H1 (cell line): ENCODE results near the gene SLU7. TPM values are rescaled to one million over a fixed set of nuclear protein-coding genes. Genes with fewer than 3 reads are reported as not detected.

Source experiments
- CTCF ChIA-PET: fragments of 300-600 bp; sonication (Branson Sonifier 250); formaldehyde crosslinking; loops from one replicate; lab custom pipeline; 2021; ENCODE audit not compliant: partially characterized antibody; lab: Charles Lee
- POLR2A ChIA-PET: fragments of 300-600 bp; sonication (Branson Sonifier 250); formaldehyde crosslinking; loops from one replicate; lab custom pipeline; 2021; ENCODE audit warnings: inconsistent platforms; ENCODE audit not compliant: partially characterized antibody; lab: Charles Lee
- DNase-seq, 2 experiments: peaks; one replicate each; pipeline versions ENCODE4 v3.0.0 to v3.0.0-alpha.2; 2010 to 2022; ENCODE audit warnings: low spot score in 2 of 2, low read depth in 1 of 2, mixed read lengths in 1 of 2
- FAIRE-seq: peaks from 2 replicates; lab custom pipeline; 2011; peaks lifted over from hg19 to GRCh38; lab: Jason Lieb, UNC
- H2AFZ ChIP-seq: 2 replicates; pipeline ENCODE4 v1.8.1; 2012; ENCODE audit warnings: low read length, inconsistent platforms
- H2AK5ac ChIP-seq: 2 replicates; pipeline ENCODE4 v1.6.1; 2013; ENCODE audit warnings: low read depth, low read length
- H2BK120ac ChIP-seq: replicated peaks from 2 replicates; pipeline ENCODE3; 2013; ENCODE audit warnings: low read depth, low read length, inconsistent platforms
- H2BK12ac ChIP-seq: 2 replicates; pipeline ENCODE4 v1.6.1; 2013; ENCODE audit warnings: low read depth, low read length
- H2BK15ac ChIP-seq: 2 replicates; pipeline ENCODE4 v1.6.1; 2013; ENCODE audit warnings: low read length
- H2BK20ac ChIP-seq: 2 replicates; pipeline ENCODE4 v1.6.1; 2013; ENCODE audit warnings: low read length
- H2BK5ac ChIP-seq: 2 replicates; pipeline ENCODE4 v1.6.1; 2013; ENCODE audit warnings: low read depth, low read length
- H3K14ac ChIP-seq: 2 replicates; pipeline ENCODE4 v1.6.1; 2013; ENCODE audit warnings: inconsistent platforms; ENCODE audit not compliant: insufficient read length
- H3K18ac ChIP-seq: 2 replicates; pipeline ENCODE4 v1.6.1; 2013; ENCODE audit warnings: low read length; ENCODE audit errors: extremely low read depth
- H3K23ac ChIP-seq: 2 replicates; pipeline ENCODE4 v1.6.1; 2013; ENCODE audit warnings: inconsistent platforms; ENCODE audit not compliant: insufficient read length
- H3K23me2 ChIP-seq: 2 replicates; pipeline ENCODE4 v1.6.1; 2013; ENCODE audit warnings: low read depth, low read length
- H3K27ac ChIP-seq: 2 replicates; pipeline ENCODE4 v1.6.1; 2011; ENCODE audit warnings: low read depth, low read length, inconsistent platforms
- H3K27me3 ChIP-seq, 4 experiments: replicated peaks in 1 of 4; 1 replicate in 1 of 4; 2 replicates in 3 of 4; pipeline versions ENCODE4 v1.6.1 to v1.8.1; 2011 to 2013; ENCODE audit warnings: low read length in 3 of 4, mild to moderate bottlenecking in 3 of 4, inconsistent platforms in 2 of 4, mixed read lengths in 2 of 4, moderate library complexity in 1 of 4; ENCODE audit not compliant: control insufficient read depth in 3 of 4, insufficient read depth in 3 of 4; ENCODE audit errors: extremely low read depth in 1 of 4
- H3K36me3 ChIP-seq, 4 experiments: 2 replicates each; pipeline versions ENCODE4 v1.6.1 to v1.8.1; 2011 to 2013; ENCODE audit warnings: mild to moderate bottlenecking in 4 of 4, low read length in 3 of 4, moderate library complexity in 2 of 4, control low read depth in 1 of 4, inconsistent platforms in 1 of 4; ENCODE audit not compliant: insufficient read depth in 4 of 4, control insufficient read depth in 2 of 4
- H3K4ac ChIP-seq: replicated peaks from 2 replicates; pipeline ENCODE3; 2013; ENCODE audit warnings: low read length, low read depth, mixed read lengths, inconsistent platforms; ENCODE audit not compliant: insufficient read length
- H3K4me1 ChIP-seq, 4 experiments: replicated peaks in 1 of 4; 1 replicate in 1 of 4; 2 replicates in 3 of 4; pipeline versions ENCODE4 v1.6.1 to v1.8.1; 2011 to 2013; ENCODE audit warnings: low read length in 3 of 4, inconsistent platforms in 2 of 4, mixed read lengths in 1 of 4; ENCODE audit not compliant: insufficient read depth in 4 of 4, control insufficient read depth in 3 of 4
- H3K4me2 ChIP-seq, 2 experiments: 2 replicates each; pipeline versions ENCODE4 v1.6.1 to v1.8.1; 2011 to 2013; ENCODE audit warnings: low read depth in 2 of 2, low read length in 2 of 2, control low read depth in 1 of 2, inconsistent platforms in 1 of 2, mild to moderate bottlenecking in 1 of 2; ENCODE audit not compliant: insufficient read depth in 1 of 2
- H3K4me3 ChIP-seq, 4 experiments: fragments of 200-600, 300-600 bp in 1 of 4; sonication (generic), shearing (Covaris generic), sonication (Bioruptor Twin) in 1 of 4; 2 replicates each; pipeline versions ENCODE4 v1.5.1 to v1.8.1; 2011 to 2016; ENCODE audit warnings: low read length in 4 of 4, low read depth in 3 of 4, control low read depth in 2 of 4, inconsistent platforms in 2 of 4, mild to moderate bottlenecking in 2 of 4, mixed read lengths in 1 of 4, moderate library complexity in 1 of 4; ENCODE audit not compliant: insufficient read depth in 2 of 4; ENCODE audit errors: extremely low read depth in 1 of 4
- H3K56ac ChIP-seq: replicated peaks from 2 replicates; pipeline ENCODE3; 2013; ENCODE audit warnings: low read depth, mild to moderate bottlenecking, mixed read lengths, low read length, inconsistent platforms; ENCODE audit not compliant: insufficient read length
- H3K79me1 ChIP-seq: 2 replicates; pipeline ENCODE4 v1.6.1; 2013; ENCODE audit warnings: low read depth, low read length, control low read depth
- H3K79me2 ChIP-seq, 2 experiments: 2 replicates each; pipeline versions ENCODE4 v1.6.1 to v1.8.1; 2012 to 2013; ENCODE audit warnings: low read length in 2 of 2, mild to moderate bottlenecking in 2 of 2, inconsistent platforms in 1 of 2; ENCODE audit not compliant: insufficient read depth in 2 of 2, control insufficient read depth in 1 of 2
- H3K9ac ChIP-seq, 4 experiments: replicated peaks in 1 of 4; 1 replicate in 1 of 4; 2 replicates in 3 of 4; pipeline versions ENCODE4 v1.6.1 to v1.8.1; 2011 to 2013; ENCODE audit warnings: low read depth in 3 of 4, low read length in 3 of 4, control low read depth in 2 of 4, mild to moderate bottlenecking in 2 of 4, moderate library complexity in 2 of 4, inconsistent platforms in 1 of 4; ENCODE audit errors: extremely low read depth in 1 of 4
- H3K9me3 ChIP-seq, 2 experiments: 2 replicates each; pipeline versions ENCODE4 v1.6.1 to v1.8.1; 2012 to 2013; ENCODE audit warnings: mild to moderate bottlenecking in 2 of 2, moderate library complexity in 2 of 2, control low read depth in 1 of 2, inconsistent platforms in 1 of 2, low read depth in 1 of 2, low read length in 1 of 2, mixed read lengths in 1 of 2; ENCODE audit not compliant: insufficient read depth in 2 of 2
- H4K20me1 ChIP-seq, 2 experiments: replicated peaks in 1 of 2; 2 replicates each; pipeline versions ENCODE3 to v1.8.1; 2011 to 2013; ENCODE audit warnings: inconsistent platforms in 2 of 2, low read length in 2 of 2, mild to moderate bottlenecking in 1 of 2; ENCODE audit not compliant: insufficient read depth in 2 of 2, control insufficient read depth in 1 of 2
- H4K5ac ChIP-seq: 2 replicates; pipeline ENCODE4 v1.6.1; 2013; ENCODE audit warnings: low read length, low read depth, mixed read lengths, inconsistent platforms; ENCODE audit not compliant: insufficient read length
- H4K8ac ChIP-seq: 2 replicates; pipeline ENCODE4 v1.8.0; 2013; ENCODE audit warnings: mild to moderate bottlenecking, moderate library complexity, low read length, inconsistent platforms; ENCODE audit not compliant: insufficient read depth; ENCODE audit errors: extremely low read depth
- H4K91ac ChIP-seq: replicated peaks from 2 replicates; pipeline ENCODE3; 2013; ENCODE audit warnings: low read length, mixed read lengths, inconsistent platforms; ENCODE audit not compliant: insufficient read length
- CTCF ChIP-seq, 3 experiments: IDR thresholded peaks; 1 replicate in 2 of 3; 2 replicates in 1 of 3; pipeline versions ENCODE4 v1.5.1 to v1.6.1; 2011; ENCODE audit warnings: low read length in 3 of 3, mild to moderate bottlenecking in 3 of 3, inconsistent platforms in 2 of 3, low read depth in 1 of 3, moderate library complexity in 1 of 3; ENCODE audit not compliant: insufficient read depth in 1 of 3; ENCODE audit errors: control extremely low read depth in 1 of 3
- KDM4A ChIP-seq: IDR thresholded peaks from one replicate; pipeline ENCODE4 v1.7.1; 2012; ENCODE audit warnings: low read depth, mild to moderate bottlenecking, moderate library complexity, low read length, inconsistent platforms; ENCODE audit not compliant: severe bottlenecking
- RAD21 ChIP-seq, 2 experiments: IDR thresholded peaks in 1 of 2; conservative IDR thresholded peaks in 1 of 2; 2 replicates each; pipeline ENCODE4 v1.6.1; 2011; ENCODE audit warnings: low read depth in 2 of 2, low read length in 2 of 2, improper control_type of control experiment in 1 of 2, inconsistent platforms in 1 of 2, mild to moderate bottlenecking in 1 of 2, moderate library complexity in 1 of 2
- WGBS, 2 experiments: shearing (Covaris generic) in 1 of 2; methylation state at CpG; one replicate each; pipeline versions ENCODE4 v1.1.6 to v1.1.7; 2013 to 2015; ENCODE audit warnings: low lambda C conversion rate in 2 of 2, mixed read lengths in 2 of 2, inconsistent platforms in 1 of 2, low coverage in 1 of 2, missing lambda C conversion rate in 1 of 2; ENCODE audit not compliant: insufficient replicate concordance in 2 of 2, insufficient coverage in 1 of 2, insufficient read length in 1 of 2; ENCODE audit errors: extremely low coverage in 1 of 2, missing lambda C conversion rate in 1 of 2; 5-methylcytosine and 5-hydroxymethylcytosine counted together
- polyA plus RNA-seq, 7 experiments: library from polyadenylated mRNA; depleted of rRNA in 3 of 7; stranded (reverse) in 5 of 7; unstranded in 2 of 7; fragments of >200 nt in 5 of 7; fragments of 200-250 nt in 2 of 7; gene quantifications; 1 replicate in 5 of 7; 2 replicates in 1 of 7; 4 replicates in 1 of 7; pipeline versions ENCODE4 v1.2.1 to v1.2.3, GENCODE V29; 2011 to 2013; ENCODE audit warnings: missing spikeins in 2 of 7, mixed read lengths in 2 of 7
- total RNA-seq: library from RNA; stranded (reverse); fragmentation: NEBNext Ultra II Directional; extraction: Animal tissue kit (Norgen Biotek cat#: 25700); gene quantifications from 2 replicates; pipeline ENCODE4 v1.2.1, GENCODE V29; 2021

Gene SLU7
- total and polyA plus RNA-seq, 2 of the 8 experiments (the other 6 are each of a cell fraction or from before 2014, with no cell fraction given): 6.0 to 34.1 TPM

GRCh38 chr5:160460377-160461049 is 41.6 kb upstream of the SLU7 start:
- Histone ChIP-seq H3K23ac (no peak overlapping the region), H2BK120ac (no peak overlapping the region), H3K79me1 (no peaks in the 10 kb centered on the region), H4K8ac (no peak overlapping the region), H3K56ac (no peak overlapping the region), H4K5ac (no peak overlapping the region), H2BK5ac (no peak overlapping the region), H3K36me3 (no peaks in the 10 kb centered on the region), H2AK5ac (no peak overlapping the region), H3K79me2 (no peaks in the 10 kb centered on the region), H3K4me2 (no peak overlapping the region), H4K20me1 (no peaks in the 10 kb centered on the region), H3K14ac (no peak overlapping the region), H3K23me2 (no peaks in the 10 kb centered on the region), H3K4me3 (no peak overlapping the region), H3K4me1 (no peaks in the 10 kb centered on the region), H2BK12ac (no peak overlapping the region), H3K9me3 (no peaks in the 10 kb centered on the region; a peak in 1 of 4 replicates), H2BK20ac (no peak overlapping the region), H4K91ac (no peak overlapping the region), H3K18ac (no peak overlapping the region), H3K9ac (no peak overlapping the region), H3K4ac (no peak overlapping the region), H3K27ac (no peak overlapping the region), H2BK15ac (no peak overlapping the region), H2AFZ (no peak overlapping the region)
- FAIRE-seq: no peak
- 89% methylated on average over 4 of the region's 4 CpGs; no CpG with 5 or more reads in 1 of the 2 experiments for WGBS, 2 experiments
- ChIA-PET POLR2A (no interaction called here), CTCF (interaction anchor here (0.9 to 5.4 kb wide), 4 partner anchors 21 to 283 kb away, joined by 3 to 47 read pairs (median 4); no protein-coding TSS in a partner anchor)
- DNase-seq: no peak
- peak in 1 of 3 experiments; percentile 11; a peak in 1 of 4 replicates for TF ChIP-seq CTCF (IDR thresholded peaks at IDR 0.05; ENCODE audit: control extremely low read depth in 1 of 3, insufficient read depth in 1 of 3, low read depth in 1 of 3, low read length in 3 of 3)
- TF ChIP-seq RAD21 (IDR thresholded peaks at IDR 0.05 in 1 of 2, conservative IDR thresholded peaks at IDR 0.05 in 1 of 2; ENCODE audit: low read depth in 2 of 2, low read length in 2 of 2): peak in 1 of 2 experiments; percentile 16; a peak in 1 of 4 replicates
- no peak for TF ChIP-seq KDM4A
- TF ChIP-seq, all 59 proteins: peak for 2
- H3K27me3 ChIP-seq: no peaks in the 10 kb centered on the region
